Stomach (tissue), 4 donors: Measurements from ENCODE around the gene MYO1H.

Source experiments
- CTCF ChIP-seq, 7 experiments: fragments of 450-650 bp in 4 of 7; fragments of 200-600 bp in 3 of 7; sonication (generic) in 3 of 7; IDR thresholded peaks; one replicate each; pipeline ENCODE4 v1.5.1; 2016 to 2019; ENCODE audit warnings: antibody characterized with exemption in 7 of 7, control low read depth in 2 of 7, mild to moderate bottlenecking in 1 of 7
- EP300 ChIP-seq: sonication (generic); formaldehyde crosslinking; IDR thresholded peaks from one replicate; pipeline ENCODE4 v1.6.1; 2017; ENCODE audit warnings: antibody characterized with exemption
- POLR2A ChIP-seq, 4 donors: fragments of 450-650 bp; IDR thresholded peaks; one replicate each; pipeline ENCODE4 v1.6.1; 2016; ENCODE audit warnings: antibody characterized with exemption in 4 of 4, control low read depth in 2 of 4, mild to moderate bottlenecking in 1 of 4, moderate library complexity in 1 of 4
- POLR2AphosphoS5 ChIP-seq, 3 donors: sonication (generic); formaldehyde crosslinking; IDR thresholded peaks; one replicate each; pipeline ENCODE4 v1.6.1; 2016; ENCODE audit warnings: antibody characterized with exemption in 3 of 3

GRCh38 chr12:109352184-109352583, 4.5 kb downstream of the MYO1H start:
- no peak for TF ChIP-seq POLR2AphosphoS5 (IDR thresholded peaks at IDR 0.05)
- no peak for TF ChIP-seq POLR2A (IDR thresholded peaks at IDR 0.05)
- TF ChIP-seq CTCF (IDR thresholded peaks at IDR 0.05): no peak
- TF ChIP-seq EP300: no peak
